Inflammatory macrophage (primary cell): ENCODE data around the gene B3GALT6.
A peak's percentile ranks its signal among the peaks of the same experiment; 100 is the strongest.

Source experiments
- DNase-seq, 2 donors: peaks; one replicate each; pipeline ENCODE4 v3.0.0-alpha.2; 2020 to 2022

Gene B3GALT6

DNA sequence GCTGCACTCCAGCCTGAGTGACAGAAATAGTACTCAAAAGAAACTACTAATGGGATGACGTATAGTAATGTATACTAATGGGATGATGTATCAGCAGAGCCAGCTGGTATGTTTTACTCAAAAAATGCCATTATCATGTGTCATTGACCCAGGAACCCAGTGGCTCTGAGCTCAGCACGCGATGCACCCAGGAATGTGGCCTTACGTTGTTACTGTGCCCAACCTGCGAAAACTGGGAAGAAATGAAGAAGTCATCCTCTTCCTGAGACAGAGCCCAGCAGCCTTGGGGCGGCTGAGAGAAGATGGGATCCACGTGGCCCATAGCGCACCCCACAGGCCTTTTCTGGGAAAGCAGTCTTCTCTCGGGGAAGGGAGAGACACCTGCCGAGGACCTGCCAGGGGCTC, 32.8 kb downstream of the B3GALT6 start:
- DNase-seq: no peak

DNA sequence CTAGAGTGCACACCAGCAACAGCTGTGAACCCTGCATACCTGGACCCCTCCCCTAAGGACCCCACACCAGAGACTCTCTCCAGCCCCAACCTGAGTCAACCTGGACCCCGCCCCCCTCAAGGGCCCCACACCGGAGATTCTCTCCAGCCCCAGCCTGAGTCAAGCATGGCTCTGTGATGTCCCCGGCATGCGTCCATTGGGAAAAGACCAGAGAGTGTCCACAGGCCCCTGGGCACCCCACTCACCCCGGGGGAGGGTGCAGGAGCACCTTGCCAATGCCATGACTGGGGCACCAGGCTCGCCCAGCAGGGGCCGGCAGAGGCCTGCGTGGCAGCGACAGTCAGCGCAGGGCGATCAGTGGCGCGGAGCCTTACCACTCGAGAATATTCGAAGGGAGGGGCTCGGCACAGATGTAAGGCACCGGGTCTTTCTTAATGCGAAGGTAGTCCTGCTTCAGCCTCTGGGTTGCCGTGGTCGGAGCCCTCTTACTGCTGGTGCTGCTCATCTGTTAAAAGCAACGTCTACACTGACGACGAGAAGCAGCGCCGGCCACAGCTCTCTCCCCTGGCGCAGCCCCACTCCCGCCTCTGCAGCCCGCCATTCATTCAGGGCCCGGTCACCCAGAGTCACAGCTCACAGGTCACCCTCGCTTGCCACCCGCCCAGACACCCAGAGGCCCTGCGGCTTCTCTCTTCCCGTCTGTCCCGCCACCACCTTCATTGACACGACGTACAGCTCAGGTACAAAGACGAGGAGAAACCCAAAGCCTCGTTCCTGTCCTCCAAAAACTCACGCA, 35.6 kb downstream of the B3GALT6 start:
- no peak for DNase-seq

GRCh38 chr1:1268284-1268682, 36.2 kb downstream of the B3GALT6 start:
- no peak for DNase-seq

DNA sequence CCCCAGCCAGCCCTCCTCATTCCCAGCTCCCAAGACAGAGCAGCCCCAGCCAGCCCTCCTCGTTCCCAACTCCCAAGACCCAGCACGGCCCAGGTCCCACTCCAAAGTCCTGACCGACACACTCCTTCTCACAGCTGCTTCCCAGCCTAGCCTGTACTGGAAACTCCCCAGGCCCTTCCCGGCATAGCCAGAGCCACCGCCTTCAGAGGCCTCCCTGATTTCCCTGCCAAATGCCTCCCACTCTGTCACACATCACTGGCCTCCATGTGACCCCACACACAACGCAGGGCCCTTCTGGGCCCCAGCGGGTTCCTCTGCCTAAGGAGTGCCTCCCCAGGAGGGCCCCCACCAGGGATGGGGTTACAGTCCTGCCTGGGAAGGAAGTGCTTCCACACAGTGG, 38.8 kb downstream of the B3GALT6 start:
- DNase-seq: no peak

DNA sequence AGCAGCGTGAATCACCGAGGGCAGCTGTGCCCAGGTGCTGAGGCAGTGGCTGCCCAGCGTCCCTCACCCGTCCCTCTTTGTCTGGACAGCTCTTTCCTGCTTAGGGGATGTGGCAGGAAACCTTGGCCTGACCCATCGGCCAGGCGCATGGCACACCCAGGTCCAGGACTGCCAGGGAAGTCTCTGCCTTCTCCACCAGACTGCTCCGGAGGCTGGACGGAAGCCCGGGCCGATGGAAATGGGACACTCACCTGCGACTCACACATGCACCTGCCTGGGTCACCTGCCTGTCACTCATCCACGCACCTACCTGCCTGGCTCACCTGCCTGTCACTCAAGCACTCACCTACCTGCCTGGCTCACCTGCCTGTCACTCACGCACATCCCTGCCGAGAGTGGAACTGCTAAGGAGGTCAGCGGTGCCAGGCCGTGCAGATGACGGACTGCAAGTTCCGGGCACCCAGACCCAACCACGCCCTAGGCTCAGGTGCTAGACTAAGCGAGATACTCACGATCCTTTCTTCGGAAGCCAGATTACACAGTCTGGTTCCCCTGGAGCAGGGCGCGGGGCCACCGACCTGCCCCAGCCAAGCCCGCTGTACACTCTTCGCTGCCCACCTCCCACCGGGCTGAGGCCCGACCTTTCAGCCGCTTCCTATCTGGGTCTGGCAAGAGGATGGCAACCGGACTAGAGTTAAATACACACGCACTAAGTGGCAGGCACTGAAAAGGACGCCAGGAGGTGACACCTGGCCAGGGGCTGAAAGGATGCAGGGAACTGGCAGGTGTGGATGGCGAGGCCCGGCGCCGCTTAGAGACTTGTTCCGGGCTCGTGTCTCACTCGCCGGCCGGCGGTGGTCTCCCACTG, 40.5 kb downstream of the B3GALT6 start:
- no peak for DNase-seq

DNA sequence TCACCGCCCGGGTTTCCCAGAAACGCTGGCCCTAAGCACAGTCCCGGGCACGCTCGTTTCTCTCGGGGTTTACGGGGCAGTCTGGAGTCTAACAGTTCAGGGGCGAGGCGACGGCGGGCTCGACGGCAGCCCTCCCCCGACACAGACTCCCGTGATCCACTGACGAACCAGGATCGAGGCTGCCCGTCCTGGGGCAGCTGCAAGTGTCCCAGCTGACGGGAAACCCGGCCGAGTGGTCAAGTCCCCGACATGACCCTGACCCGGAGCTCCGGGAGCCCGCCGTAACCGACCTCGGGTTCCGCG, 41.1 kb downstream of the B3GALT6 start:
- peak; percentile 5 to 43 for DNase-seq

GRCh38 chr1:1273512-1274298, 41.7 kb downstream of the B3GALT6 start, which contains the start of gene UBE2J2:
TSS of gene UBE2J2 (minus strand) at chr1:1273854. CDS start at chr1:1267992, 5,862 bp downstream.
- peak; percentile 81 to 93 for DNase-seq

- no peak for DNase-seq
These were observed 42.4 kb downstream of the B3GALT6 start for GRCh38 chr1:1274299-1274930.

DNA sequence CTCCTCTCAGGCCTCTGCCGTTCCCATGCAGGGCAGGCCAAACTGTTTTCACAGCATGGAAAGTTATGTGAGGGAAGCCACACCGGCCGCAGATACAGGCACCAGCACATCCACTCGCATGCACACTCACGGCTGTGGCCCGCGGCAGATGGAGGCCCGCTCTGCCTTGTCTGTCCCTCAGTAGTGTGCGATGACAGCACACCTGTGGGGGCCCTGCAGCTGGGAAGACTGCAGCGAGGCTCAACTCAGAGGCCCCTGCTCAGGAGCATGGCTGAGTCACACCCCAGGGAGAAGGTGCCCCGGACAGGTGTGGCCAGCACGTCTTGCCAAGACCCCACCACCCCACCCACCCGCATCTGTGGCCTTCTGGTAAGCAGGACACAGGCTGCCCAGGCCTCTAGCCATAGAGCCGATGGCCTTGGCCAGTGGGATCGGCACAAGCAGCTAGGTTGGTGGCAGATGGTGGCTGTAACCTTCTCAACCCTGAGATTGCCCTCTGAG, 42.9 kb downstream of the B3GALT6 start:
- no peak for DNase-seq

GRCh38 chr1:1275836-1276235, 43.8 kb downstream of the B3GALT6 start:
- DNase-seq: no peak

DNA sequence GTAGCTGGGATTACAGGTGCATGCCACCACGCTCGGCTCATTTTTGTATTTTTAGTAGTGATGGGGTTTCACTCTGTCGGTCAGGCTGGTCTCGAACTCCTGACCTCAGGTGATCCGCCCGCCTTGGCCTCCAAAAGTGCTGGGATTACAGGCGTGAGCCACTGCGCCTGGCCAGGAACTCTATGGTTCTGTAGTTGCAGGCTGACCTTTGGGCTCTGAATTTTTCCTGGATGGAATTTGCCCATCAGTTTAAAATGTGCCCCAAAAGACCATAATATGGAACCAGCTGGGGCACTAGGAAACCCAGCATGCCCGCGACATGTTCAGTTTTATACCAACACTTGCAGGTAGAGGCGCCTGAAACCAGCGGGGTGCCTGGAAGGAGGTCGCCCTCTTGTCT, 46.6 kb downstream of the B3GALT6 start:
- DNase-seq: no peak

DNA sequence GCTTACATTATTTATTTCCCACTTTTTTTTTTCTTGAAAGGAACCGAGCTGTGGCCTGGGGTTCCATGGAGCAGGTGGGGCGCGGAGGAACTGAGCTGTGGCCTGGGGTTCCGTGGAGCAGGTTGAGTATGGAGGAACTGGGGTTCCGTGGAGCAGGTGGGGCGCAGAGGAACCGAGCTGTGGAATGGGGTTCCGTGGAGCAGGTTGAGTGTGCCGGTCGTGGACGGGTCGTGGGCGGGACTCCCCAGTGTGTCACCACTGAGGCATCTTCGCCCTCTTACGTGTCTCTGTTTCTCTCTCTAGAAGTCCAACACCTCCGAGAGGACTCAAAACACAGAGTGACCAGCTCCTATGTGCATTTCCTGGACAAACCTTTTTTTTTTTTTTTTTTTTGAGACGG, 47.0 kb downstream of the B3GALT6 start:
- no peak for DNase-seq

- no peak for DNase-seq
These were observed 48.9 kb downstream of the B3GALT6 start for GRCh38 chr1:1280782-1281481.

DNA sequence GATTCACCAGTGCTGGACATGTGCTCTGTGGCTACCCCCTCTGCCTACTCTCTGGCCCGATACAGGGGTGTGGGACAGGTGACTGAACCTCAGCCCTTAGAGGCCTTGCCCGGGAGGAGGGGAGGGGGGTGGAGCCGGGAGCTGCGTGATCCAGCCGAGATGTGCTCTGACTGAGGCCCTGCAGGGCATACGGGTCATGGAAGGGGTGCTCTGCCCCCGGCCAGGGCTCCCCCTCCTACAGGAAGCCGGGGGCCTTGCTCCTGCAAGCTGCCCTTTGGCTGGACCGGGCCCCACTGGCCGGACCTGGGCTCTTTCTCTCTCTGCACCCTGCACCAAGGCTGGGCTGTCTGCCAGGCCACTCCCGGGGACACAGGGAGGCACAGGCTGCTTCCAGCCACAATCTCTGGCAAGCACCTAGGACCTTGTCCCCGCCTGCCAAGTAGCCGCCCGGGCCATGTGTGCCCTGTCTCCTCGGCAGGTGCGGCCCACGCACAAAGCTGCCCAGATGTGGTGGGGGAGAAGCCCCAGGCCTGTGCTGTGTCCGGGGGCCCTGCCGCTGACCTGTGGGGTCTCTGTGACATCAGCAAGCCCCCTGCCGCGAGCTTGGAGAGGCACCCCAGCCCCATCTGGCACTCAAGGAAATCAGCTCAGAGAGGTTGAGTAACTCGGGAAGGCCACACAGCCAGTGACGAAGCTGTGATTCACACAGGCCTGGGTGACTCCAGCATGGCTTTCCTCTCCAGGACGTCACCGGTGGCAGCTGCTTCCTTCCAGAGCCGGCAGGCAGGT, 49.7 kb downstream of the B3GALT6 start:
- peak in 1 of 2 donors; percentile 32 for DNase-seq

DNA sequence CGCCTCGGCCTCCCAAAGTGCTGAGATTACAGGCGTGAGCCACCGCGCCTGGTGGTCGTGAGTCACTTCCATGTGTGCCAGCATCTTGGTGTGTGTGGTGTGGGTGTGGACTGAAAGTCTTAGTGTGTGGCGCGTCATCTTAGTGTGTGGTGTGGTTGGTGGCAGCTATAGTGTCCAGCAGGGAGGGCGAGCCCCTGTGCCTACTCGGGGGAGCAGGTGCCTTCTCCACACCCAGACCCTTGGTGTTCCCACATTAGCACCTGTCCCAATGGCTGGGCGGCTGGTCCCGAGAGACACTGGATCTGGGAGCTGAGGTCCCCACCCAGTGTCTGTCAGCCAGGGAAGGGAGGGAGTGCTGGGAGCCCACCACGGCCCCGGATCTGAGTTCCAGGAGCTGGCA, 51.0 kb downstream of the B3GALT6 start:
- peak; percentile 9 to 44 for DNase-seq

DNA sequence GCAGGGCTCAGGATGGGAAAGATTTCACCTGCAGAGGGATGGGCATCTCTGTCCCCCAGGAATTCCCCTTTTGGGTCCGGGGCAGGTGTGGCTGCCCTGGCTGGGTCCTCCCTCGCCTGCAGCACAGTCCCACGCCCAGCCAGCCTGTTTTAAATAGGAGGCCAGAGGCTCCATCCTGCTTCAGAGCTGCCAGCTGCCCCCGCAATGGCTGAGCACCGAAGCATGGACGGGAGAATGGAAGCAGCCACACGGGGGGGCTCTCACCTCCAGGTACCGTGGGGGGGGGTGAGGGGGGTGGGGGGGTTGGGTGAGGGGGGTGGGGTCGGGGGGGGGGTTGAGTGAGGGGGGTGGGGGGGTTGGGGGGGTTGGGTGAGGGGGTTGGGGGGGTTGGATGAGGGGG, 51.8 kb downstream of the B3GALT6 start:
- no peak for DNase-seq
